ENCODE data around the gene MOB1A. TPM values are rescaled to one million over a fixed set of nuclear protein-coding genes. Genes with fewer than 3 reads are reported as not detected.

Gene MOB1A
- total RNA-seq, 1 donor from 2014 or later: 93.5 TPM

DNA sequence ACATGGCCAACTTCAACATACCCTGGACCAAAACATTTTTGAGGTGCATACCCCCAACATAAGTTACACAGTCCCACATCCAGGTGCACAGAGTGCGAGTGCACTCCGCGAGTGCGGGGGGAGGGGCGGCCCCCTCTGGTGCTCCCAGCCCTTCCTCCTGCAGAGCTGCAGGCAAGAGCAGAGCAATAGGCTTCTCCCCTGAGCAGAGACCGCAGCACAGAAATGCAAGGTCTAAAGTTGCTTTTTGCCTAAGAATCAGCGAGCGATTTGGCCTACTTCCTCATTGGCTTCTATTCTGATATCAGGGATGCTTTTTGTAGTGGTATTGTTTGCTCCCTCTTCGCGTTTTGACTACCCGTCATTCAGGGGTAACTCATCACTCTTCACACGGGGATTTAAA, 71.6 kb downstream of the MOB1A start:
- DNase-seq (ENCODE audit: low spot score, unreplicated experiment): no peak
- Mint-ChIP-seq H3K4me1 (ENCODE audit: low read depth) (no peaks in the 10 kb centered on the region), H3K27me3 (no peaks in the 10 kb centered on the region), H3K27ac (no peak overlapping the region), H3K4me3 (ENCODE audit: low read depth) (no peak overlapping the region), H3K36me3 (ENCODE audit: insufficient read depth) (peaks cover 9% of the 10 kb centered on the region), H3K9me3 (ENCODE audit: low read depth) (no peaks in the 10 kb centered on the region)
- no peak for TF ChIP-seq CTCF (IDR thresholded peaks at IDR 0.05; ENCODE audit: unreplicated experiment)

DNA sequence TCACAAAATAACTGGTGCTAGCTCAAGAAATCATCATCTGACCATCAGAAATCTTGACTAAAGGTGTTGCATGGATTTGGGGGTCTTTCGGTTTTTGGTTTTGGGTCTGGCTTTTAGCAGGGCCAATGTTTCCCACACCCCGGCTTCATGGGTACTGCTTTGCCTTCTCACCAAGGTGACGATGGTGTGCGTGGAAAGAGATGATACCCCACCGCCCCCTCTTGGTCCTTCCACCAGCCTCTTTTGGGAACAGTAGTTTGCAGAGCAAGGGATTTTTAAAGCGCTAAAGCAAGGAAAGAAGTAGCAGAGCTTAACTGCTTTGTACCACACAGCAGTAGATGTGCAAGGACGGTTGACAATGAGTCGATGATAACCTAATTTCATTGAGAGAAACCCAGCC, 73.3 kb downstream of the MOB1A start:
- Mint-ChIP-seq H3K36me3 (ENCODE audit: insufficient read depth) (peaks cover 16% of the 10 kb centered on the region), H3K9me3 (ENCODE audit: low read depth) (no peaks in the 10 kb centered on the region), H3K27ac (no peak overlapping the region), H3K4me1 (ENCODE audit: low read depth) (no peaks in the 10 kb centered on the region), H3K27me3 (no peaks in the 10 kb centered on the region), H3K4me3 (ENCODE audit: low read depth) (no peak overlapping the region)
- TF ChIP-seq CTCF (IDR thresholded peaks at IDR 0.05; ENCODE audit: unreplicated experiment): no peak
- no peak for DNase-seq (ENCODE audit: low spot score, unreplicated experiment)

DNA sequence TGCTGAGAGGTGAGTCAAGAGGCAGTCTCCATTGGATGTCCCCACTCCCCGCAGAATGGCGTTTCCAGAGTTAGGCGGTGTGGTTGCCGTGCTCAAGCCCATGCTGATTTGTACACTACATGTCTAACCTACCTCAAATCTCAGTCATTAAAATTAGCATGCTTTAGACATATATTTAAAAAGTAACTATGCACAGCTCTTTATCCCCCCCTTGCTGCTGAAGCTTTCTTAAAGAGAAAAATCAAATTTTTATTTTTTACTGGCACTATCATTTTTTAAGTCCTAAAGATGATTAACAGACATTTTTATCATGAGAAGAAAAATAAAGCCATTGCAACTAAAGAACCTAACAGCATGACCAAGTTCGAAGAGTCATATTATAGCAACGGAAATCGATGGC, 73.8 kb downstream of the MOB1A start:
- H3K4me3 Mint-ChIP-seq (ENCODE audit: low read depth): no peak overlapping the region
- peaks cover 18% of the 10 kb centered on the region for H3K36me3 Mint-ChIP-seq (ENCODE audit: insufficient read depth)
- H3K4me1 Mint-ChIP-seq (ENCODE audit: low read depth): no peaks in the 10 kb centered on the region
- DNase-seq (ENCODE audit: low spot score, unreplicated experiment): no peak
- no peaks in the 10 kb centered on the region for H3K27me3 Mint-ChIP-seq
- no peak for TF ChIP-seq CTCF (IDR thresholded peaks at IDR 0.05; ENCODE audit: unreplicated experiment)
- no peak overlapping the region for H3K27ac Mint-ChIP-seq
- no peaks in the 10 kb centered on the region for H3K9me3 Mint-ChIP-seq (ENCODE audit: low read depth)

GRCh38 chr2:74103763-74104162, 74.9 kb downstream of the MOB1A start:
- H3K27ac Mint-ChIP-seq: no peak overlapping the region
- no peak for DNase-seq (ENCODE audit: low spot score, unreplicated experiment)
- no peak overlapping the region for H3K4me3 Mint-ChIP-seq (ENCODE audit: low read depth)

More at GRCh38 chr2:74103763-74104162, 74.9 kb downstream of the MOB1A start:
- TF ChIP-seq CTCF (IDR thresholded peaks at IDR 0.05; ENCODE audit: unreplicated experiment): no peak
- no peaks in the 10 kb centered on the region for H3K27me3 Mint-ChIP-seq
- peaks cover 24% of the 10 kb centered on the region for H3K36me3 Mint-ChIP-seq (ENCODE audit: insufficient read depth)
- no peaks in the 10 kb centered on the region for H3K9me3 Mint-ChIP-seq (ENCODE audit: low read depth)
- no peaks in the 10 kb centered on the region for H3K4me1 Mint-ChIP-seq (ENCODE audit: low read depth)

Other genes with a start within 250 kb of the MOB1A start
- gene TET3, start 194.0 kb downstream of the MOB1A start, total RNA-seq: 38.2 and 40.7 TPM in 2 replicates
- 23.8 and 24.8 TPM in 2 replicates for gene BOLA3, start 31.0 kb downstream of the MOB1A start, total RNA-seq
- 64.9 and 71.2 TPM in 2 replicates for gene MTHFD2, start 19.7 kb upstream of the MOB1A start, total RNA-seq
- 4.1 and 5.9 TPM in 2 replicates for gene SLC4A5, start 164.5 kb upstream of the MOB1A start, total RNA-seq
- gene DCTN1, start 201.4 kb upstream of the MOB1A start, total RNA-seq: 178 and 195 TPM in 2 replicates
- gene C2orf81, start 242.7 kb upstream of the MOB1A start, total RNA-seq: 11.3 and 13.4 TPM in 2 replicates
- 28.1 and 30.2 TPM in 2 replicates for gene WDR54, start 242.9 kb upstream of the MOB1A start, total RNA-seq